H9 (cell line): Measurements from ENCODE around the gene BFSP1. TPM values are rescaled to one million over a fixed set of nuclear protein-coding genes. Genes with fewer than 3 reads are reported as not detected.

Experiments
- DNase-seq: peaks from one replicate; pipeline ENCODE4 v3.0.0-alpha.2; 2017
- H2AFZ ChIP-seq: one replicate; pipeline ENCODE4 v1.6.1; 2013; ENCODE audit warnings: mild to moderate bottlenecking, low read length, control low read depth, moderate library complexity
- H2AK5ac ChIP-seq: 2 replicates; pipeline ENCODE4 v1.6.1; 2013; ENCODE audit warnings: low read length, control low read depth, mixed read lengths; ENCODE audit not compliant: insufficient read length
- H2BK120ac ChIP-seq: one replicate; pipeline ENCODE4 v1.6.1; 2013; ENCODE audit warnings: low read depth, mild to moderate bottlenecking, low read length, control low read depth, inconsistent platforms; ENCODE audit not compliant: poor library complexity, severe bottlenecking
- H2BK12ac ChIP-seq: 2 replicates; pipeline ENCODE4 v1.6.1; 2013; ENCODE audit warnings: low read length, control low read depth, mixed read lengths, low read depth; ENCODE audit not compliant: insufficient read length
- H2BK15ac ChIP-seq: 2 replicates; pipeline ENCODE4 v1.6.1; 2013; ENCODE audit warnings: low read depth, low read length, control low read depth
- H2BK20ac ChIP-seq: one replicate; pipeline ENCODE4 v1.6.1; 2013; ENCODE audit warnings: low read depth, mild to moderate bottlenecking, low read length, control low read depth, inconsistent platforms; ENCODE audit not compliant: poor library complexity, severe bottlenecking
- H2BK5ac ChIP-seq: 2 replicates; pipeline ENCODE4 v1.6.1; 2013; ENCODE audit warnings: low read length, control low read depth, mixed read lengths; ENCODE audit not compliant: insufficient read length
- H3K14ac ChIP-seq: 2 replicates; pipeline ENCODE4 v1.6.1; 2013; ENCODE audit warnings: low read length, control low read depth; ENCODE audit not compliant: insufficient read depth
- H3K18ac ChIP-seq: 2 replicates; pipeline ENCODE4 v1.6.1; 2013; ENCODE audit warnings: low read depth, mild to moderate bottlenecking, mixed read lengths, low read length, control low read depth; ENCODE audit not compliant: insufficient read length
- H3K23ac ChIP-seq: 2 replicates; pipeline ENCODE4 v1.6.1; 2013; ENCODE audit warnings: low read length, control low read depth, mixed read lengths, low read depth; ENCODE audit not compliant: insufficient read length
- H3K23me2 ChIP-seq: 2 replicates; pipeline ENCODE4 v1.6.1; 2013; ENCODE audit warnings: low read depth, mild to moderate bottlenecking, mixed read lengths, low read length, control low read depth; ENCODE audit not compliant: insufficient read length, poor library complexity, severe bottlenecking
- H3K27ac ChIP-seq: 2 replicates; pipeline ENCODE4 v1.5.1; 2013; ENCODE audit warnings: low read length, control low read depth, mixed read lengths, low read depth; ENCODE audit not compliant: insufficient read length
- H3K27me3 ChIP-seq: 2 replicates; pipeline ENCODE4 v1.6.1; 2013; ENCODE audit warnings: low read length, control low read depth, inconsistent platforms; ENCODE audit not compliant: insufficient read depth
- H3K4ac ChIP-seq: 2 replicates; pipeline ENCODE4 v1.6.1; 2013; ENCODE audit warnings: low read depth, mild to moderate bottlenecking, control low read depth, inconsistent platforms, low read length, moderate library complexity
- H3K4me1 ChIP-seq: 2 replicates; pipeline ENCODE4 v1.6.1; 2013; ENCODE audit warnings: low read length, control low read depth, inconsistent platforms; ENCODE audit not compliant: insufficient read depth
- H3K4me2 ChIP-seq: 2 replicates; pipeline ENCODE4 v1.6.1; 2013; ENCODE audit warnings: low read length, control low read depth, mixed read lengths; ENCODE audit not compliant: insufficient read length, insufficient read depth
- H3K56ac ChIP-seq: 2 replicates; pipeline ENCODE4 v1.6.1; 2013; ENCODE audit warnings: low read depth, mild to moderate bottlenecking, mixed read lengths, low read length, control low read depth; ENCODE audit not compliant: insufficient read length
- H3K79me1 ChIP-seq: 2 replicates; pipeline ENCODE4 v1.6.1; 2013; ENCODE audit warnings: low read depth, mild to moderate bottlenecking, moderate library complexity, low read length, control low read depth, inconsistent platforms; ENCODE audit not compliant: insufficient read depth, poor library complexity, severe bottlenecking
- H3K79me2 ChIP-seq: 2 replicates; pipeline ENCODE4 v1.6.1; 2013; ENCODE audit warnings: low read length, control low read depth, inconsistent platforms; ENCODE audit not compliant: insufficient read depth
- H3K9ac ChIP-seq: 2 replicates; pipeline ENCODE4 v1.6.1; 2013; ENCODE audit warnings: low read length, control low read depth, mixed read lengths; ENCODE audit not compliant: insufficient read length; ENCODE audit errors: extremely low read depth
- H3K9me3 ChIP-seq: one replicate; pipeline ENCODE4 v1.6.1; 2013; ENCODE audit warnings: low read depth, low read length, inconsistent platforms; ENCODE audit not compliant: control insufficient read depth
- H3T11ph ChIP-seq: one replicate; pipeline ENCODE4 v1.6.1; 2013; ENCODE audit warnings: mild to moderate bottlenecking, low read length, control low read depth, inconsistent platforms
- H4K20me1 ChIP-seq: one replicate; pipeline ENCODE4 v1.6.1; 2013; ENCODE audit not compliant: control insufficient read depth, insufficient read length, insufficient read depth
- H4K5ac ChIP-seq: 2 replicates; pipeline ENCODE4 v1.6.1; 2013; ENCODE audit warnings: low read depth, mild to moderate bottlenecking, mixed read lengths, low read length, control low read depth; ENCODE audit not compliant: insufficient read length
- H4K8ac ChIP-seq: replicated peaks from 2 replicates; pipeline ENCODE4 v1.6.1; 2013; ENCODE audit warnings: low read length, control low read depth, mixed read lengths, low read depth; ENCODE audit not compliant: insufficient read length
- H4K91ac ChIP-seq: 2 replicates; pipeline ENCODE4 v1.6.1; 2013; ENCODE audit warnings: low read depth, mild to moderate bottlenecking, moderate library complexity, mixed read lengths, low read length, control low read depth; ENCODE audit not compliant: insufficient read length
- H3K27ac Mint-ChIP-seq, 3 experiments: 2 replicates in 2 of 3; 3 replicates in 1 of 3; pipeline ENCODE4 v1.8.0; 2020 to 2021; ENCODE audit warnings: mixed read lengths in 3 of 3, mild to moderate bottlenecking in 1 of 3, moderate library complexity in 1 of 3
- H3K27me3 Mint-ChIP-seq: 2 replicates; pipeline ENCODE4 v1.8.0; 2021; ENCODE audit warnings: low read depth, mild to moderate bottlenecking, moderate library complexity, mixed read lengths
- H3K36me3 Mint-ChIP-seq, 3 experiments: 2 replicates in 2 of 3; 3 replicates in 1 of 3; pipeline ENCODE4 v1.8.0; 2020 to 2021; ENCODE audit warnings: low read depth in 3 of 3, mixed read lengths in 3 of 3; ENCODE audit not compliant: insufficient read depth in 1 of 3
- H3K4me1 Mint-ChIP-seq, 2 experiments: 2 replicates each; pipeline ENCODE4 v1.8.0; 2020; ENCODE audit warnings: mixed read lengths in 2 of 2
- H3K4me3 Mint-ChIP-seq, 2 experiments: 2 replicates in 1 of 2; 3 replicates in 1 of 2; pipeline ENCODE4 v1.8.0; 2020 to 2021; ENCODE audit warnings: mild to moderate bottlenecking in 2 of 2, mixed read lengths in 2 of 2, moderate library complexity in 1 of 2
- H3K9me3 Mint-ChIP-seq, 2 experiments: 2 replicates in 1 of 2; 3 replicates in 1 of 2; pipeline ENCODE4 v1.8.0; 2020; ENCODE audit warnings: mild to moderate bottlenecking in 2 of 2, mixed read lengths in 2 of 2, moderate library complexity in 1 of 2
- CTCF ChIP-seq: fragments of 200-600 bp; sonication (generic); conservative IDR thresholded peaks from 3 replicates; pipeline ENCODE4 v1.8.0; 2021; ENCODE audit warnings: antibody characterized with exemption, mild to moderate bottlenecking
- WGBS: extraction: QIAGEN DNeasy Blood & Tissue Kit; methylation state at CpG from one replicate; pipeline ENCODE4 v1.1.7; 2013; ENCODE audit warnings: missing lambda C conversion rate, low lambda C conversion rate, mixed read lengths; ENCODE audit not compliant: insufficient read length; ENCODE audit errors: extremely low coverage; 5-methylcytosine and 5-hydroxymethylcytosine counted together
- total RNA-seq: library from RNA; stranded (reverse); gene quantifications from 2 replicates; pipeline ENCODE4 v1.2.1, GENCODE V29; 2021

Gene BFSP1
- total RNA-seq, 1 experiment from 2014 or later = 9.4 TPM

- Mint-ChIP-seq H3K4me1 (peaks cover 15 to 17% of the 10 kb centered on the region in 2 experiments), H3K27me3 (no peaks in the 10 kb centered on the region; the same call in 1 of the 2 replicates), H3K36me3 (peaks cover 0 to 8% (median 2%) of the 10 kb centered on the region in 3 experiments; a peak in 1 of 7 replicates), H3K9me3 (0 out of 5 replicates have a peak, but pooled peaks cover 0 to 2% of the 10 kb centered on the region in 2 experiments), H3K4me3 (no peak overlapping the region), H3K27ac (no peak overlapping the region)
- Histone ChIP-seq H2AFZ (no peak overlapping the region), H2BK120ac (no peak overlapping the region), H3K23ac (no peak overlapping the region), H3K14ac (no peak overlapping the region), H3K27ac (no peak overlapping the region), H3K23me2 (peaks cover 12% of the 10 kb centered on the region), H3K79me2 (peaks cover 5% of the 10 kb centered on the region; the same call in 1 of the 2 replicates), H3K4me1 (peaks cover 8% of the 10 kb centered on the region), H2BK5ac (no peak overlapping the region), H4K20me1 (no peaks in the 10 kb centered on the region), H3K18ac (no peak overlapping the region), H3K27me3 (no peaks in the 10 kb centered on the region), H3K4me2 (no peak overlapping the region), H2BK20ac (no peak overlapping the region), H3K9me3 (no peaks in the 10 kb centered on the region), H4K91ac (no peak overlapping the region), H3T11ph (no peak overlapping the region), H2AK5ac (no peak overlapping the region), H3K4ac (no peak overlapping the region), H3K9ac (no peak overlapping the region), H2BK12ac (no peak overlapping the region), H3K56ac (no peak overlapping the region), H3K79me1 (no peaks in the 10 kb centered on the region), H2BK15ac (no peak overlapping the region), H4K8ac (no peak overlapping the region), H4K5ac (no peak overlapping the region)
- no CpG with 5 or more reads among the region's 3 CpGs for WGBS
- no peak for TF ChIP-seq CTCF
- no peak for DNase-seq
These were observed 35.2 kb upstream of the BFSP1 start for GRCh38 chr20:17566345-17566744.
